Raji (cell line): Measurements from ENCODE around the gene PTPRM.

ENCODE experiments used
- POLR2A ChIP-seq: IDR thresholded peaks from 2 replicates; pipeline ENCODE4 v1.6.1; 2011; ENCODE audit warnings: low read depth, low read length, control low read depth; ENCODE audit not compliant: insufficient read depth

The PTPRM gene

GRCh38 chr18:7684357-7684756 is 117.2 kb downstream of the PTPRM start:
- no peak for TF ChIP-seq POLR2A

DNA sequence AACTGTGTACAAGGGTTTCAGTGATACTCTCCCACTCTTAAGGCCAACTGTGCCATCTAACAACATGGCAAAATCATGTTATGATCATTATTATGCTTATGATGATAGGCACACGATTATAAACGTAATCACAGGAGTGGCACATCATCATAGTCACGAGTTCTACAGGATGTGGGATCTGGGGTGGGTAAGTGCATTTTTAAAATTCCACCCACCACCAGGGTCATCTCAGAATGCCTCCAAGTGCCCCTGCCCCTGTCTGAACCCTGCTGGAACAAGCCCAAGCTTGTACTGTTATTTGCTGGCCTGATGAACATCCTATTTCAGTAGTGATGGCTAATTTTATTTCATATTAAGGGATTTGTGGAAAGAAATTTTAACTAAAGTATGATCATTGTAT is 117.8 kb downstream of the PTPRM start:
- TF ChIP-seq POLR2A = no peak

GRCh38 chr18:7686278-7686677 is 119.2 kb downstream of the PTPRM start:
- TF ChIP-seq POLR2A = no peak

- TF ChIP-seq POLR2A = no peak
Measured at GRCh38 chr18:7688580-7688979, 121.5 kb downstream of the PTPRM start.

DNA sequence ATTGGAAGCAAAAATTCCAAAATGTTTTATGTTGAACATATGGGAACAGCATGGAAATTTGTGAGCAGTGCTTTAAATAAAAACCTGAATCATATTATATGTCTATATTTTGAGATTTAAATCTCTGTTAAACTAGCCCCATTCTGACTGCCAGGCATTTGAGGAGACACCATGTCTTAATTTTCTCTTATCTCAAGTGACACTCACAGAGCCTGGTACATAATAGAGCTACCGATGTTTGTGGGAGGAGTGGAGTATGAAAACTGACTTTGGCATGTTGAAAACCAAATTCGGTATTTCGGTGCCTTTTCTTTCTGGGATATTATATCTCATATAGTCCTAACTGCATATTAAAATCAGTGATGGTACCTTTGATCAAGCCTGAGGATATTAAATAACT is 124.1 kb downstream of the PTPRM start:
- no peak for TF ChIP-seq POLR2A

DNA sequence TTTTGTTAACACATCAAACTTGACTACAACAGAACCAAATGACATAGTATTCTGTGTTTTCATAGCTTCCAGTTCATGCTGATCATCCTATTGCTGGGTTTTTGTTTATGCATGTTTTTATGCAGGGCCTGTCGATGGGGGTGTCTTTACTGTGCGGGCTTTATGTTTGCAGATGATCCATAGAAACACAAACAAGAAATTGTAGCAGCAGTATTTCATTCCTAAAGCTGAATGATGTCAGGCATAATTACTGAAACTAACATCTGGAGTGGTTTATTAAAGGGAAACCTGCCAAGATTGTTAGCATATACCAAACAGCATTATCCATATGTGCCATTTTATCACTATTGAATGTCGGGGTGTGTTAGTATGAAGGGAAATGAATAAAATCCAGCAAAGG is 129.7 kb downstream of the PTPRM start:
- TF ChIP-seq POLR2A = no peak

GRCh38 chr18:7697306-7697705 is 130.2 kb downstream of the PTPRM start:
- no peak for TF ChIP-seq POLR2A

DNA sequence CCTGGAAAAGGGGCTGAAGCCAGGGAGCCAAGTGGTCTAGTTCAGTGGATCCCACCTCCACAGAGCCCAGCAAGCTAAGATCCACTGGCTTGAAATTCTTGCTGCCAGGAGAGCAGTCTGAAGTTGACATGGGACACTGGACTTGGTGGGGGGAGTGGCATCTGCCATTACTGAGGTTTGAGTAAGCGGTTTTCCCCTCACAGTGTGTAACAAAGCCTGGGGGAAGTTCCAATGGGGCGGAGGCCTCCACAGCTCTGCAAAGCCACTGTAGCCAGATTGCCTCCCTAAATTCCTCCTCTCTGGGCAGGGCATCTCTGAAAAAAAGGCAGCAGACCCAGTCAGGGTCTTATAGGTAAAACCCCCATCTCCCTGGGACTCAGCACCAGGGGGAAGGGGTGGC is 144.4 kb downstream of the PTPRM start:
- TF ChIP-seq POLR2A = no peak

DNA sequence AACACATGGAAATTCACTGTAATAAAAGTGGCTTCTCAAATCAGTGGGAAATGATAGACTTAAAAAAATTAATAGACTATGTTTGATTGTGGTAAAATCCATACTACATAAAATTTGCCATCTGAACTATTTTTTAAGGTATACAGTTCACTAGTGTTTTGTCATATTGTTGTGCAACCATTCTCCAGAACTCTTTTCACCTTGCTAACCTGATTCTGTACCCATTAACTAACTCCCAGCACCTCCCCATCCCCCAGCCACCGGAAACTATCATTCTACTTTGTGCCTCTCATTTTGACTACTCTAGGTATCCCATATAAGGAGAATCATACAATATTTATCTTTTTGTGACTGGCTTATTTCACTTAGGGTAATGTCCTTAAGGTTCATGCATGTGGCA is 153.3 kb downstream of the PTPRM start:
- no peak for TF ChIP-seq POLR2A

GRCh38 chr18:7721532-7721931 is 154.4 kb downstream of the PTPRM start:
- no peak for TF ChIP-seq POLR2A

DNA sequence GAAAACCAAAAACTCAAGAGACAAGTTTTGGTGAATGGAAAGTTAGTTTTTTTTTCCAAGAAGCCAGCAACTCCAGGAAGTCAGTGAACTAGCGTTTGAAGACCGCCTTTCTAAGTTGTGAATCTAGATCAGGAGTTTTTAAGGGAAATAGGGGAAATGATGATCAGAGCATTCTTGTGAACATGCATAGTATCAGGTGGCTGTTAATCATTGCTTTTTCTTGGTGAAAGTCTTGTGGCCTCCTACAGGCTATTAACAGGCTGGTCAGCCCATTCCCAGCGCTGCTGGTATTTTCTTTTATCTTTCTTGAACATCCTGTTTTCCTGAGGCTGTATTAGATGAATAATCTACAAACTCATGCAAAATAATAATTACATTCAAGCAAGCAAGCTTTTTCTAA is 155.8 kb downstream of the PTPRM start:
- no peak for TF ChIP-seq POLR2A

DNA sequence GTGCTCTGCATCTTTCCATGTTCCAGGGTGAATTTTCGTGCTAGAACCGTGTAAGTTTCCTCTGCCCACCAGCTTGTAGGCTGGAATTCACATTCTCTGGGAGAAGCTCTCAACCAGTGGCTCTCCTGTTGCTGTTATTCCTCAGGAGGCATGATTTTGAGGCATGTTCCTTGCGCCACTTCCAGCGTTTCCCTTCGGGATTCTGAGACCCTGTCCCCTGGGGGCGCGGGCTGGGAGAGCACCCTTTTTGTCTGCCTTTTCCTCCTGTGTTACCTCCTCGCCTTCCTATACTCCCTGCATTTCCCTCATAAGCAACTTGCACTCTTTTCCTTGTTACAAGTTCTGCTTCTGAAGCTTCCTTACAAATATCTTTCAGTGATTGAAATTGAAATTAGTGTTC is 156.4 kb downstream of the PTPRM start:
- TF ChIP-seq POLR2A = no peak

GRCh38 chr18:7725473-7725872 is 158.4 kb downstream of the PTPRM start:
- no peak for TF ChIP-seq POLR2A

DNA sequence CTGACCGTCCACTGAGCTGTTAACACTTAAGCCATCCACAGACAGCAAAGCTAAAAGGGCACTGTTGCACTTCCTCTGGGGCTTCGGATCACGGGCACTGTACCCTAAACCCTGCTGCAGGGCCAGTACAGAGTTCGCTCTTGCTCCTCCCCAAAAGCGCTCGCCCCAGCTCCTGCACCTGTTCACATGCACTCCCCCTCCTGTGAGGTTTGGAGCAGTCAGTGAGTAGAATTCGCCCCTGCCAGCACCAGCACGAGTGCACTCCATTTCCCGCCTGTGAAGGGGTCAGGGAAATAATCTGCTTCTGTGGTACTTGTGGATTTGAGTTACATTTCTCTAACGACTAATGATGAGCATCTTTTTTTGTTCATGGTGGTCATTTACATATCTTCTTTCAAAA is 158.8 kb downstream of the PTPRM start:
- TF ChIP-seq POLR2A = no peak

- TF ChIP-seq POLR2A = no peak
Measured at GRCh38 chr18:7726522-7726921, 159.4 kb downstream of the PTPRM start.

- no peak for TF ChIP-seq POLR2A
Measured at GRCh38 chr18:7727361-7728076, 160.4 kb downstream of the PTPRM start.

GRCh38 chr18:7728297-7728696 is 161.2 kb downstream of the PTPRM start:
- no peak for TF ChIP-seq POLR2A
